GM18499 (cell line): Measurements from ENCODE around the gene DDRGK1.
"Not testable (repeated sequence)": the region's sequence is repeated elsewhere in the genome, so short reads cannot be mapped to it uniquely, and the experiment has no call there.

Experiments
- ATAC-seq: cut with Tn5 transposase; IDR thresholded peaks from one replicate; pipeline ENCODE4 v1.9.1; 2021; ENCODE audit warnings: moderate number of reproducible peaks; ENCODE audit not compliant: insufficient read depth, unreplicated experiment

Gene DDRGK1

DNA sequence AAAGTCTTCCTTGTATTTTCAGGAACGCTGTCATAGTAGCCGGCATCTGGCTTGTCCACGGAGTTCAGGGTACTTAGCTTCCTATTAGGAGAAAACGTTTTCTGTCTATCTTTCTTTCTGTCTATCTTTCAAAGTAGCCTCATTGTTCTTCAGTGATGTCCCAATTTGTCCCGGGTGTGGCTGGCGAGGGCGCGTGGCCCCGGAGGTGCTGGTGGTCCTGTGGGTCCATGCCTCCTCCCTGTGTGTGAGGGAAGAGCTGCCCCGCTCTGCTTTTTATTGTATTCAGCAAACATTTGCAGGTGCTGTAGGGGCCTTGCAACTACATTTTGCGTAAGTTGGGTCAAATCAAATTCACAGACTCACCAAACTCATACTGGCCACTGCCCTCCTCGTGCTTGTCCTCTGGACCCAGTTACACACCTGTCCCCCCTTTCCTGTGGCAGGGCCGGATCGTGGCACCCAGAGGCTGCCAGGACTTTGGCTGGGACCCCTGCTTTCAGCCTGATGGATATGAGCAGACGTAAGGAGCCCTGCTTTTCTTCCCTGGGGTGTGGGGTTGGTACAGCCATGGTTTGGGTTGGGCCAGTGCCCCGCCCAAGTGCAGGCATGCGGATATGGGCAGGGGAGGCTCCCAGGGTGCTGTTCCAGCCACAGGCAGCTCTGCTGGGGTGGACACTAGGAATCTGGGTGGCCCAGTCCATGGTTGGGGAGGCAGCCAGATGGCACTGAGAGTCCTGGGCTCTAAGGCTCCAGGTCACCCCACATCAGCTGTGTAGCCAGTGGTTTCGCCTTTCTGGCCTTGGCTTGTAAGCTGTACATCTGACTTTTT, 17.1 kb upstream of the DDRGK1 start:
- no peak for ATAC-seq

DNA sequence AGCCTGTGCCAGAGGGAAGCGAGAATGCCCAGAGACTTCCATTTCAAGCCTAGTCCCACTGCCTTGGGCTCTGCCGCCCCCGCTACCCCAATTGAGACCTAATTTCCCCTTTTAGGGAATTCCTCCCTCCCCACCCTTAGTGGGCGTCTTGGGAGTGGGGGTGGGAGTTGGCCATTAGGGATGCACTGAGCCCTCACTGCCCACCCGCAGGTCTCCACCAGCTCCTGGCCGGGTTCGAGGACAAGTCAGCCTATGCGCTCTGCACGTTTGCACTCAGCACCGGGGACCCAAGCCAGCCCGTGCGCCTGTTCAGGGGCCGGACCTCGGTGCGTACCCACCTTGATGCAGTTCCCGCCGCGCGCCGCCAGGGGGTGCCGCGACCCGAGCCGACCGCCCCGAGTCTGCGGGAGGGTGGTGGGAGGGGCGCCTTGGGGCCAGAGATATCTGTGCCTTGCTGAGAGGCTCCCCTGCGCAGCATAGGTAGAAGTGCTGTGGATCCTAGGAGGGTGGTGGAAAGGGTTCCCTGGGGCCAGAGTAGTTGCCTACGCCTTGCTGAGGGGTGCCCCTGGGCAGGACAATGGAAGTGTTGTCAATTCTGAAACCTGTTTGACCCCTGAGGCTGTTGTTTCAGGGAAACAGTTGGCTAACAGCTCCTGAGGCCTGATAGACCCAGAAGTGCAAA, 14.0 kb upstream of the DDRGK1 start:
- no peak for ATAC-seq

DNA sequence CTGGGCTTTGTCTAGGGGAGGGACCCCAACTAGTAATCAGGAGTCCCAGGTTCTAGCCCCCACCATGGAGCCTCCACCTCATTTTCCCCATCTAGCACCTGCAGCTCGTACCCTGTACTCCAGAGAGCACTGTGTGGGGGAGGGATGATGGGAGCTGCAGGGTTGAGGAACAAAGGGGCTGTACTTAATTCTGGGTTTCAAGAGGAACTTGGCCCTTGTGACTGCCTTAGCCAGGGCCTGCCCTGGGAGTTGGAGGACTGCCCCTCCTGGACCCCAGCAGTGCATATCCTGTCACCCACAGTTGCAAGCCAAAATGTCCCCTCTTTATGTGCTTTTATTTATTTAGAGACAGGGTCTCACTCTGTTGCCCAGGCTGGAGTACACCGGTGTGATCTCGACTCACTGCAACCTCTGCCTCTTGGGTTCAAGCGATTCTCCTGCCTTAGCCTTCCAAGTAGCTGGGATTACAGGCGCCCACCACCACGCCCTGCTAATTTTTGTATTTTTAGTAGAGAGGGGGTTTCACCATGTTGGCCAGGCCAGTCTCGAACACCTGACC, 11.0 kb upstream of the DDRGK1 start:
- not testable (repeated sequence) for ATAC-seq

DNA sequence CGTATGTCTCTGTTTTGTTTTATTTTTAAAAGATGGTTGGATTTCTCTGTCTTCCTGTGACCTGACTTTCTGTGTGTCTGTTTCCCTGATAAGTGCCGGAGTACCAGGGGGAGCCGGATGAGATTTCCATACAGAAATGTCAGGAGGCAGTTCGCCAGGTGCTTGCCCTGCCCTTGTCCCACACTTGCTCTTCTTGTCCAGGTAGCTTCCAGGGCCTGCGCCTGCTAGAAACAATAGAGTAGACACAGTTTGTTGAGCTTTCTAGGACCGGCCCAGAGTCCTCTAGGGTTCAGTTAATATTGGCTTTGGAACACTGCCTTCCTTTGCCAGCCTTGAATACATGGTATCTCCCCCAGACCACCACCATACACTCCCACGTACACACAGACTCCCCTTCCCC, 8.7 kb upstream of the DDRGK1 start:
- no peak for ATAC-seq

DNA sequence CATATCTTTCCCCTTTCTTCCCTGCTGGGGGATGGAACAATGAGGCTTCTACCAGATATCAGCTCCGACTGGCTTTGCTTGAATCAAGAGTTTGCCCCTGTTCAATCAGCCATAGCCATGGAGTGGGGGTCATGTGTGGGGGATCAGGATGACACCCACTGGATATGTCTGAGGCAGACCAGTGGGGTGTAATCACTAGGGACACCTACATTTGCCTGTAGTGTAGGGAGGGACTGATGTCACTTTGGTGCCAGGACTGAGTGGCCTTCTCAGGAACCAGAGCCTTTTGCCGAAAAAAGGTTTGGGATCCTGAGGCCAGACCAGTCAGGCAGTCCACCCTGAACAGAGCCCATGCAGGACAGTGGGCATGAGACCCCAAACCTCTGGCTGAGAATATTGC, 5.9 kb upstream of the DDRGK1 start:
- no peak for ATAC-seq

DNA sequence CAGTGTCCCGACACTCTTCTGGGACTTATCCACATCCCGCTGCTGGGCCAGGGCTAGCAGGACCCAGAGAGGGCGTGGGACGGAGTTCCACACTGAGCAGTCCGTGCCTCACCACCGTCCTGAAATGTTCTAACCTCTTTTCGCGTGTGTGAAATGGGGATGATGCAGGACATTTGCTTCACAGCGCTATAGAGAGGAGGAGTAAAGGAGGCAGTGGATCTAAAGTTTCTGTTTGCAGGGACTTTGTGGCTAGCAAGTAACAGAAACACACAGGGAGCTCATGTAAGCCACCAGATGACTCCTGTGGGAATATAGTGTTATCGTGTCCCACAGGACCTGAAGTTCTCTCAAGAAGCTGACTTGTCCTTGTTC, 5.5 kb upstream of the DDRGK1 start:
- ATAC-seq = no peak

DNA sequence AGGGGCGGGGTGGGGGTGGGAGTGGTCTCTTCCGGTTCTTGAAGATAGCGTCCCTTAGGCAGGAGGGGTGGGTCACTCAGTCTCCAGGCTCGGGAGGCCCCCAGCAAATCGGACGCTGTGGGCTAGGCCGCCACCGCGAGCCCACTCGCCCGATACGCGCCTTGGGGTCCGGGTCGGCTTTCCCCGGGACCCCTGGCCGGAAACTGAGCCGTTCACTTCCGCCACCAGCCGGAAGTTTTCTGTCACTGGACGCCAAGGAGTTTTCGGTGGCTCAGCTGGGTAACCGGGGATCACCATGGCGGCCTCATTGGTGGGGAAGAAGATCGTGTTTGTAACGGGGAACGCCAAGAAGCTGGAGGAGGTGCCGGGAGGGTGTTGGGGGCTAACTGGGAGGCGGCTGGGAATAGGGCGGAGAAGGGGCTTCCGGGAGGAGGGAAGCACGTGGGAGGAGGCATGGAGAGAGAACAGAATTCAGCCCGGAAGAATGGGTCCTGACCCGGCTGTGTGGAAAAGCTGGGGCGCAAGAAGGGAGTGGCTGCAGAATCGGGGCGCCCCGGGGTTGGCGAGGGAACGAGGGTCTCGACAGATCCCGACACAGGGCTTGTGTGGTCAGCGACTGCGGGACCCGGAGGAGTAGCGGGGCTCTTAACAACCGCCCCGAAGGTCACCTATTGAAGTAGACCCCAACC, 4.9 kb upstream of the DDRGK1 start, which contains the start of gene ITPA:
Gene ITPA (plus strand): TSS at position 242 of the 689 bp plus-strand sequence. CDS start 54 bp downstream, at position 296.
- ATAC-seq = no peak

DNA sequence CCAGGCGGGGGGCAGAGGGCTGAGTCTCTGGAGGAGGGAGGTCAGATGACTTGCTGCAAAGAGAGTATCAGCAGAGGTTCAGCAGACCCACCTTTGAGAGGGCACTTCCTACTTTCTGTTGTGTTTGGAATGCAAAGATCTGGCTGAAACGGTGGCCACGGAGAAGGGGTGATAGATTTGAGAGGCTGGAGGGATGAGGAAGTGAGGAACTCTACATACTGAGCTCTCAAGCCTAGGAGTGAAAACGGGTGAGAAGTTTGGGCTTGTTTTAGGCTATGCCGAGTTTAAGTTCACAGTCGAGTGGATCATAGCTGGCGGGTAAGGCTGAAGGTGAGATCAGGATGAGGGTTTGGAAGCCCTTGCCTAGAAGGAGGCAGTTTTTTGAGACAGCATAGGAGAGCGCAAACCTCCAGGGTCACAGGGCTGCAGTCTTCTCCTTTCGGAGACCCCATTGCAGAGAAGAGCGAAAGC, 4.3 kb upstream of the DDRGK1 start:
- ATAC-seq = no peak

DNA sequence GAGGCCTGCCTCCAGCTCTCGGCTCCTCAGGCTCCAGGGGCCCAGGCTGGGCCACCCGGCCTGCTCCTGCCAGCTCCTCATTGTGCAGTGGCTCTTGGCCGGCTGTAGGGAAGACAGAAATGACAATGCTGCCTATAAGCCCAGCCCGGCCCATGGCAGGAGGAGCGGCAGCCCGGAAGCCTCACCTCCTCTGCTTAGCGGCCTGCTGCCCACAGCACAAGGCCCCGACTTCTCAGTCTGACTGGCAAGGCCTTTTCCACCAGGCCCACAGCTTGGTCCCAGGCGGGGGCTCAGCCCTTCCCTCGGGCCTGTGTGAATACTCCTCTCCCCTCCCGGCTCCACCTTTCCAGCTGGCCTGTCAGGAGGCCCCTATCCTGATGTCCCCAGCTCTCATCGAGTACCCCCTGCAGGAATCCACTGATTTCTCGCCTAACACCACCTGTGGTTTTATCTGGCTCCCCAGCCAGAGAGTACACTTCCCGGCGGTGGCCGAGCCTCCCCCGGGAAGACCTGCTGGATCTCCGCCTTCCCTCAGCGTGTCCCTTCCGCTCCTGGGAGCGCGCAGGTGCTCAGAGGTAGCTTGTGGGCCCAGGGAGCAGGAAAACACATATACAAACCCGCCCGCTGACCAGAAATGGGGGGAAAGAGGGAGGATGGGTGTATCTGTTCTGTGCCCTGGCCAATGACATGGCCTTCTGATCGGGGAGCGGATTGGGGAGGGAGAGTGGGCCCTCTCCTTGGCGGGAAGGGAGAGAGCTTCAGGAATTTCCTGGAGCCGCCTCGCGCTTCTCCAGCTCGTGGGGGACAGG, 963 bp downstream of the DDRGK1 start:
- no peak for ATAC-seq

DNA sequence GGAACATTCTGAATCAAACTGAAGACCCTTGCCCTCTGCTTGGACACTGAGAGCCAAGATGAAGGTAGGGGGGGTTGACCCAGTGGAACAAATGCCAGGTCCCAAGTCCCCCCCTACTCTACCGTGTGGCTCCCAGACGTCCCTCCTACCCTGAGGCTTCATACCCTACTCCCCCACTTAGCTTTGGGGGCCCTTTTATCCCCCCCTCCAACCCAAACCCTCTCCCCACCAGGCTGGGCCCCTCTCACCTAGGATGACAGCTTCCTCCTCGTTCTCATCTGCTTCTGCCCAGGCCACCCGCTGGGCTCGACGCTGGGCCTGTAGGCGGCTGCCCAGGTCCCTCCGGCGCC, 1.5 kb downstream of the DDRGK1 start:
- ATAC-seq = no peak

DNA sequence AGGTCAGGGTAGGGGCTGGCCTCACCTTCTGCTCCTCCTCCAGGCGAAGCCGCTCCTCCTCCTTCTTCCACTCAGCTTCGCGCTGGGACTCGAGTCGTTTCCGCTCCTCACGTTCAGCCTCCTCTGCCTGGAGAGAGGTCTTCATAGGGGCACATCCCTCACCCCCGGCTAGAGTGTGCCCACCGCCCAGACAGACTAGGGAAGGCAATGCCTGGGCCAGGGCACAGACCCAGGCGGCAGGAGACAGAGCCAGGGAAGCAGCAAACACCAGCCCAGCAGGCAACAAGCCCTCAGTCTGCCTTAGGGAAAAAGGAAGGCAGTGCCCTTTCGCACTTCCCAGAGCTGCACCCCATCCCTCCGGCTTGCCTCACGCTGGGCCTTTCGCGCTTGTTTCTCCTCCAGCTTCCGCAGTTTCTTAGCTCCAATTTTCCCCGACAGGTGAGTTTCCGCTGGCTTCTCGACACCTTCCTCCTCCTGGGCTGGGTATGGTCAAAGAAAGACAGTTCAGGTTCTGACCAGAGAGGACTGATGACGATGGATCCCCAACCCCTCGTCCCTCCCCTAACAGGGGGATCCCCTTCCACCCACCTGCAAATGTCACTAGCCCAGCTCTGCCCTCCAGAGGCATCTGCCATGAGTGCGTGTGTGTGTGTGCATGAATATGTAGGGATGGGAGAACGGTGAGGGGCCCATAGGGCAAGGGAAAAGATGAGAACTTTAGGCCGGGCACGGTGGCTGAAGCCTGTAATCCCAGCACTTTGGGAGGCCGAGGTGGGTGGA, 4.3 kb downstream of the DDRGK1 start:
- ATAC-seq = no peak

DNA sequence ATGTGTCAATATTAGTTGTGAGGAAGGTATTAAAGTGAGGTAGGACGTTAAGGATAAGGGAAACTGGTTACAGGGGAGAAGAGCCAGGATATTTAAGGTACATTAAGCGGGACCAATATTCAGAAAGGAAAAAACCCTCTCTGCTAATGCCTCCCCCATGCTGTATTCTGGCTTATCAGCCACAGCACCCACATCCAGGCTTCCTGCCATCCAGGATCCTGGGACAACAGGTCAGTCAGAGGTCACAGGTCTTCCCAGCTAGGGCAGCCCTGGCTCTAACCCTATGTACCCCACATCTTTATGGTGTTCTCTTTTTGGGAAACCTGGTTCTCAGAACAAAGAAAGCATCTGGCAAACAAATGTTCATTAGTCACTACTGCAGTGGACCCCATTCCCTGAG, 5.3 kb downstream of the DDRGK1 start:
- no peak for ATAC-seq

DNA sequence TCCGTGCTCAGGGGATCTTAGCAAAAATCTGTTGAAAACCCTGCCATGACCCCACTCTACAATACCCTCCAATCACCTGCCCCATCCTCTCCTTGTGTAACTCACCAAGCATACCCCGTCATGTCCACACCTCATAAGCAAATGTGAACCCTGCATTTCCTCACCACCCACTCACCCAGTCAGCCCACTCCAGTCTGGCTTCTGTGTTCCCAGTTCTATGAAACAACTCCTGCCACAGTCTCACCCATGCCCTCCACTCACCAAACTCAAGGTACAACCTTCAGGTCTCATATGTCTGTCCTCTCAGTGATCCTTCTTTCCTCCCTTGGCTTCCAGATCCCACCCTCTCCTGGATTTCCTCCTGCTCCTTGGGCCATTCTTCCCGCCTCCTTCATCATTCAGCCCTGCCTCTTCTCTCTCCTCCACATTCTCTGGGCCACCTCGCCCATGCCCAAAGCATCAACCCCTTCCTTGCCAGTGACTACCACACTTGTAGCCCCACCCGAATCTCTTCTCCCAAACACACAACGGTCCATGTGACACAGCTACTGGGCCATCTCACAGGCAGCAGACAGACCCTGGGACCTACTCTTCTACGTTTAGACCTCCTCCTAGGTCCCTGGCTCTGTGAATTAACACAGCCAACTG, 8.8 kb downstream of the DDRGK1 start:
- no peak for ATAC-seq

DNA sequence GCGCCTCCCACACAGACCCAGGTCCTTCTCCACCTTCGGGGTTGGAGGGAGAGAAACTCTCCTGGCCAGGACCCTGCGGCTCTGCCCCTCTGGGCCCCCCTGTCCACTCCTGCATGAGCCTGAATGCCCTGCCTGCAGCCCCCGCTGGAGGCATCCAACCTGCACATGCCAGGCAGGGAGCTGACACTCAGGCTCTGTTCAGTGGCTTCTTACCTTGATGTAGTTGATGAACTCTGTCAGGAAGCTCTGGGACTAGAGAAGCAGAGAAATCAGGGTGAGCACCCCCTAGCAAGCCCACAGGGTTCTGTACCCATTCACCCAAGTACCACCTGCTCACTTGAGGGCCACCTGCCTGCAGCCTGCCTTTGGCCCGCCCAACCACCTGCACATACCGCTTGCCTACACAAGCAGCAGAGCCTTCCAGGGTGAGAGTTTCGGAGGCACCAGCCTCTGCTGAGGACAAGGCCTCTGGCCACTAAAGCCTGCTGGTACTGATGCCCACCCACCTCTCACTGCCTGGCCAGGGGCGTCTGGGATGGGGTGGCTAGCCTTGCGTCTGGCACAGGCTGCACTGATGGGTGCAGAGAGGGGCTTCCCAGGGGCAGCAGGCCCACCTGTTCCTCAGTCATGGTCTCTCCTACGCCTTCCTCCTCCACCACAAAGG, 9.7 kb downstream of the DDRGK1 start:
- ATAC-seq = no peak

DNA sequence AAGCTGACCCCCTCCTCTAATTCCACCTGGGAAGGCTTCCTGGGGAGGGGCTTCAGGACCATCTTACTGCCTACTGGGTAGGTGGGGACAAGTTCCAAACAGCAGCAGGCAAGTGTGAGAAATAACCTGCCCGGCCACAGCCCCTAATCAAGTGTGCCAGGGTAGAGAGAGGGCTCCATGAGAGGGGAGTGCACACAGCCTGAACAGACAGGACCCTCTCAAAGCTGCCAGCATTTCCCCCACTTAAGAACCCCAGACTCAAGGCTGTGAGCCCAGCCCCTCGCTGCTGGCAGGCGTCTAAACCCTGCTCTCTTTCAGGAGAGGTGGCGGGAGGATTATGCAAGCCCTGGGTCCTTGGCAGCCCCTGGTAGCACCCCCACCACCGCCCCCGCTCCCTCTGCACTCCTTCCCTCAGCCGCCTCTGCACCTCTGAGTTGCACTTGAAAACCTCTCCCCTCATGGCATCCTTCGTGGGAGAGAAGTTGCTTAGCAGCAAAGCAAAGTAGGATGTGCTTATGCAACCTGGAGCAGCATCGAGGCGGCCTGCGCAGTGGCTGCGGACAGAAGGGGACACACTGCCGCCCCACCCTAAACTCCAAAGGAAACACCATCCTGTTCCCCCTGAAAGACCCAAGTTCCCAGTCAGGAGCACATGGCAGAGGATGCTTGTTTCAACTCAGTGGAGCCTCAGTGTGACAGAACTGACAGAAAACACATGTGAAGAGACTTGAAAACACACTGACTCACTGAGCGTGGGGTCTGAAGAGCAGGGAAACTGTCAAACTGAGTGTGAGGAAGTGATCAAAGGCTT, 10.5 kb downstream of the DDRGK1 start:
- ATAC-seq = no peak

DNA sequence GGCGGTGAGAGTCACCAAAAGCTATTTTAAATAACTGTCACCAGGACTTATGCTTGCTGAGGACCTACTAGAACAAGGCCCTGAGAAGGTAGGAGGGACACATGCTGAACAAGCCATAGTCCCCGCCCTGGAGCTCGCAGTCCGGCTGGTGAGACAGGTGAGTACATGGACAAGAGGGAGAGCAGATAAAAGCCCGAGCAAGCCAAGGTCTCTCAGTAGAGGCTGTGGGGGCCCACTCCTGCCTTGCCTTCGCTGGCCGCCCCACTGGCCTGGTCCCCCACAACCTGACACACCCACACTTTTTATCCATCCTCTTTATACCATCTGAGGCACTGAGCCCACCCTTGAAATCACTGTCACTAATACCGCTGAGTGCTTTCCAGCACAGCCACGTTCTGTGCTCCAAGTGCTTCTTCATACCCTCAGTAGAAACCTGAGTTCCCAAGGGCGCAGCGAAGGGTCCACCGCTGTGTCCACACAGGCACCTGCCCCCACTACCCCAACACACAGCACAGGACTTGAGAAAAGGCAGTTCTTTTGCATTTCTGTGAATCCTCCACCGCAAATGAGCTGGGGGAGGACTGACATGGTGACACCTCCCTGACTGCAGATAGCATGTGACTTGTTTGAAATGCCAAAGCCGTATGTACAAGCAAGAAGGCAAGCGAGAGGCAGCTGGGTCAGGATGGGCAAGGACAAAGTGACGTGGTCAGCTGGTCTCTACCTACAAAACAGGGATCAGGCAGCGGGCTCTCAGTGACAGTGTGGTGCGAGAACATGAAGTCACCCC, 12.1 kb downstream of the DDRGK1 start:
- no peak for ATAC-seq

DNA sequence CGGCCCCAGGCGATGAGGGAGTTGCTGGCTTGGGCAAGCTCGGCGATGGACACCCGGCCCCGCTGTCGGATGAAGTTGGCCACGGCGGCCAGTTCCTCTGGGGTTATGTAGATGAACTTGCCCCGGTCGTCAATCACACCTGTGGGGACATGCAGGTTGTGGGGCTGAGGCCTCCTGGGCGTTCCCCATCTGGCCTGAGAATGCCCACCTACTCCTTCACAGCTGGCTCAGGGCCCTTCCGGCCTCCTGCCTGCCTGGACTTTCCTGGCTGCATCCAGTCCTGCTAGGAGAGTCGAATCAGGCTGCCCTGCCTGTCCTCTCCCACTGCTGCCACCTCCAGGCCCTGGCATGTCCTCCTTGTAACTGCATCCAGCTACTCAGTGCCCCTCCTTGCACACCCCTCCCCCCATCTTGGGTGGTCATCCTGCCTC, 13.8 kb downstream of the DDRGK1 start:
- ATAC-seq = no peak
